Activated CD4-positive, CD25-positive, alpha-beta regulatory T cell treated with anti-CD3 and anti-CD28 coated beads, Interleukin-2, amount 50 U/mL, for 24 hours (primary cell): ENCODE data around the gene SLC6A18.

Experiments used
- ATAC-seq, 2 donors: fragments of 150-1000 bp; cut with Tn5 transposase; one replicate each; pipeline ENCODE4 v1.10.0; 2021; ENCODE audit warnings: mild to moderate bottlenecking in 1 of 2, moderate library complexity in 1 of 2

Gene SLC6A18

GRCh38 chr5:1294835-1295649 lies 69.9 kb downstream of the SLC6A18 start, which contains the start of gene TERT:
TSS of gene TERT (minus strand) at chr5:1295068. CDS start at chr5:1294989, 79 bp downstream.
- peak; percentile 74 to 86 for ATAC-seq

- ATAC-seq = no peak
These were observed 70.5 kb downstream of the SLC6A18 start for GRCh38 chr5:1295650-1296037.
